GM10266 (cell line): Measurements from ENCODE around the gene ODF2L.

ENCODE experiments used
- DNase-seq: peaks from one replicate; pipeline ENCODE4 v3.0.0; 2012; ENCODE audit errors: extremely low spot score
- TF ChIP-seq, protein P1 (sequence below): IDR thresholded peaks from 2 replicates; pipeline ENCODE4 v1.5.1; 2012; ENCODE audit warnings: mild to moderate bottlenecking, low read depth; ENCODE audit not compliant: control insufficient read depth, insufficient read depth; ENCODE audit errors: missing control alignments

Gene ODF2L

DNA sequence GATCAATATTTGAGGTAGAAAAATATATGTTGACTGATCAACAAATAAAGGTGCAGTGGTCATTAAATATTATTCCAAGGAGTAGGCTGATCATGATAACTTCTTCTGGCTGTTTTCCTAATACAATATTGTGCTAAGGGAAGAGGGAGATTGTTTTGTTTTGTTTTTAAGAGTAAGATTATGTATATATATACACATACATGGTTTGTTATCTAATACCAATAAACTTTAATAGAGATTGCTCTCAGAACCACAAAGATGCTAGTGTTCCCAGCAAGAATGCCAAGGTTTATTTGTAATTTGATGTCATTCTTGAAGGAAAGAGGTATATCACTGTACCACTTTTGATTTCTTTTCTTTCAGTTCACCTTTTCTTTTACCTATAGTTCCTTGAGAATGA lies 37.9 kb upstream of the ODF2L start:
- no peak for DNase-seq
- TF ChIP-seq, protein P1, sequence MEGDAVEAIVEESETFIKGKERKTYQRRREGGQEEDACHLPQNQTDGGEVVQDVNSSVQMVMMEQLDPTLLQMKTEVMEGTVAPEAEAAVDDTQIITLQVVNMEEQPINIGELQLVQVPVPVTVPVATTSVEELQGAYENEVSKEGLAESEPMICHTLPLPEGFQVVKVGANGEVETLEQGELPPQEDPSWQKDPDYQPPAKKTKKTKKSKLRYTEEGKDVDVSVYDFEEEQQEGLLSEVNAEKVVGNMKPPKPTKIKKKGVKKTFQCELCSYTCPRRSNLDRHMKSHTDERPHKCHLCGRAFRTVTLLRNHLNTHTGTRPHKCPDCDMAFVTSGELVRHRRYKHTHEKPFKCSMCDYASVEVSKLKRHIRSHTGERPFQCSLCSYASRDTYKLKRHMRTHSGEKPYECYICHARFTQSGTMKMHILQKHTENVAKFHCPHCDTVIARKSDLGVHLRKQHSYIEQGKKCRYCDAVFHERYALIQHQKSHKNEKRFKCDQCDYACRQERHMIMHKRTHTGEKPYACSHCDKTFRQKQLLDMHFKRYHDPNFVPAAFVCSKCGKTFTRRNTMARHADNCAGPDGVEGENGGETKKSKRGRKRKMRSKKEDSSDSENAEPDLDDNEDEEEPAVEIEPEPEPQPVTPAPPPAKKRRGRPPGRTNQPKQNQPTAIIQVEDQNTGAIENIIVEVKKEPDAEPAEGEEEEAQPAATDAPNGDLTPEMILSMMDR, result no peak

GRCh38 chr1:86430376-86430775 lies 34.3 kb upstream of the ODF2L start:
- TF ChIP-seq, protein P1, result no peak
- no peak for DNase-seq

DNA sequence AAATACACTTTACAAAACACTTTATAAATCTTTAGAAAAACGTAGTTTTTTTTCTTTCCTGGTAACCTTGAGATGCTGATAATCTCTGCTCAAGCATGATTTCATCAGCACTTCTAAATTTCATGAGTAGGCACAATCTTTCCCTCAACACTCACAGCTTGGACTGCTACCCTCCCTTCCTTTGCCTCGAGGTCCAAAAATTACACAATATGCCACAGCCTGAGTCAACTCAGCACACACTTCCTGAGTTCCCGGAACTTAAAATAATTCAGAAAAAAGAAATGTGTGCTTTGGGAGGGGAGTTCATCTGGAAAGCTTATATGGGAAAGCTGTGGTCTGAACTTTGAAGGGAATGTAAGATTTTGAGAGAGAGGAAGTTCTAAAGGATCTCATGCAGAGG lies 33.7 kb upstream of the ODF2L start:
- DNase-seq, result no peak
- TF ChIP-seq, protein P1, result no peak

- TF ChIP-seq, protein P1, result no peak
- no peak for DNase-seq
Observed at GRCh38 chr1:86429122-86429725, 33.1 kb upstream of the ODF2L start.

DNA sequence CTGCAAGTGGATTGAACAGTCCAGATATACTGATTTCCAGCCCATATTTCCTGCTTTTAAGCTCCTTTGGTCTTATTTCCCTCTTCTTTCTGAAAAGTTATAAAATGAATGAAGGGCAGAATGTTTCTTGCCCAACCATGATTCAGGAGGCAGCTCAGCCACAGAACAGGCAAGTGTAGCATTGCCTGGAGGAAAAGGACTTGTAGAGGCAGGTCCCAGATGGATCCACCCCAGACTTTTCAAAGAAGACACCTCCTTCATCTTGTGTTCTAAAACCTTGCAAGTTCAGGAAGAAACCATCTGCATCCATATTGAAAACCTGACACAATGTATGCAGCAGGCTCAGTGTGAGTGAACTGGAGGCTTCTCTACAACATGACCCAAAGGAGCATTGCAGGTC lies 27.8 kb upstream of the ODF2L start, which contains the start of gene CLCA2:
TSS of gene CLCA2 (plus strand) at position 299 of the 400 bp plus-strand sequence. CDS start at position 376, 77 bp downstream.
- no peak for DNase-seq
- TF ChIP-seq, protein P1, result no peak

DNA sequence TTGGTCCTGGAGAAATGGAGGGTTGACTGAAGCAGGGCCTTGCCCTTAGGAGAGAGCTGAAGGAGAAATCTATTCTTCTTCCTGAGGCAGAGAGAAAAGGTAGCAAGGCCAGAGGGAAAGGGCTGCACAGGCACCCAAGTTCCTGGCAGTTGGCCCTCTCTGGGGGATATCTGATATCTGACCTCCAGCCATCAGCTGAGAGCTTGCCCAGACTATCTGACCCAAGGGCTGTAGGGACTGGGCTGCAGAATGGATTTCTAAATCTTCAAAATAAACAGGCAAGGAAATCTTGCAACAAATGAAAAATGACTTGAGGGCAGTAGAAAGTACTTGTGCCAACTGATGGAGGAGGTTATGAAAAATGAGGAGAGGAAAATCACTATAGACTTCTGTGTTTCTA lies 27.4 kb upstream of the ODF2L start:
- DNase-seq, result no peak
- TF ChIP-seq, protein P1, result no peak

GRCh38 chr1:86421601-86422280 lies 25.6 kb upstream of the ODF2L start:
- TF ChIP-seq, protein P1, result no peak
- DNase-seq, result no peak
